ACC112 (cell line): ENCODE data around the gene CNR2.
A peak's percentile ranks its signal among the peaks of the same experiment; 100 is the strongest.
"Not testable (repeated sequence)": the region's sequence is repeated elsewhere in the genome, so short reads cannot be mapped to it uniquely, and the experiment has no call there.

ENCODE experiments used
- H2AFZ ChIP-seq: fragments of 200-600 bp; sonication (generic); one replicate; pipeline ENCODE4 v1.6.0; 2017; ENCODE audit warnings: antibody characterized with exemption, low read length; ENCODE audit not compliant: unreplicated experiment
- H3K27ac ChIP-seq: fragments of 200-600 bp; sonication (generic); 2 replicates; pipeline ENCODE4 v1.5.1; 2014; ENCODE audit warnings: low read depth, mild to moderate bottlenecking, antibody characterized with exemption, low read length, moderate library complexity
- H3K27me3 ChIP-seq: fragments of 200-600 bp; sonication (generic); 2 replicates; pipeline ENCODE4 v1.6.1; 2014; ENCODE audit warnings: mild to moderate bottlenecking, antibody characterized with exemption, low read length, moderate library complexity, mixed read lengths; ENCODE audit not compliant: insufficient read depth
- H3K36me3 ChIP-seq: fragments of 200-600 bp; sonication (generic); 2 replicates; pipeline ENCODE4 v1.6.1; 2016; ENCODE audit warnings: mild to moderate bottlenecking, antibody characterized with exemption, low read length, moderate library complexity, mixed read lengths; ENCODE audit not compliant: insufficient read depth
- H3K4me1 ChIP-seq: fragments of 200-600 bp; sonication (generic); one replicate; pipeline ENCODE4 v1.6.1; 2016; ENCODE audit warnings: low read length, mixed read lengths; ENCODE audit not compliant: insufficient read depth, unreplicated experiment, control insufficient read depth
- H3K4me3 ChIP-seq: fragments of 200-600 bp; sonication (generic); 2 replicates; pipeline ENCODE4 v1.5.1; 2014; ENCODE audit warnings: mild to moderate bottlenecking, low read depth, low read length
- H3K79me2 ChIP-seq: fragments of 200-600 bp; sonication (generic); one replicate; pipeline ENCODE4 v1.6.0; 2016; ENCODE audit warnings: low read length; ENCODE audit not compliant: control insufficient read depth, unreplicated experiment, insufficient read depth

CNR2 gene

DNA sequence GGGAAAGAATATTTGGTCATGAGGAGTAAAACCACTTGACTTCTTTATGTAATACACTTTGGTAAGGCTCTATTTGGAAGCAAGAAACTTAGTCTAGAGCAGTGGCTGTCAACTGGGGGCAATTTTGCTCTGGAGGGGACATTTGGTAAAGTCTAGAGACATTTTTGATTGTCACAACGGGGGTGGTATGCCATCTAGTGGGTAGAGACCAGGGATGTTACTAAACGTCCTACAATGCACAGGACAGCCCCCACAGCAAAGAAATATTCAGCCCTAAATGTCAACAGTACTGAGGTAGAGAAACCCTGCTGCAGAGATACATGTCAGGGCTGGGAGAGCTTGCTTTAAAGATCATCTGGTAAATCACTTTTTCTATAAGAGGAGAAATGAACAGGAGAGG is 58.6 kb downstream of the CNR2 start:
- Histone ChIP-seq H3K27ac (no peak overlapping the region), H3K27me3 (no peaks in the 10 kb centered on the region)

GRCh38 chr1:23853124-23853523 is 60.0 kb downstream of the CNR2 start:
- not testable (repeated sequence) for H3K36me3 ChIP-seq, H3K27me3 ChIP-seq

More for the DNA sequence above, 58.6 kb downstream of the CNR2 start:
- Histone ChIP-seq H3K4me3 (no peak overlapping the region), H2AFZ (no peak overlapping the region), H3K79me2 (no peaks in the 10 kb centered on the region), H3K4me1 (no peaks in the 10 kb centered on the region), H3K36me3 (no peaks in the 10 kb centered on the region)

GRCh38 chr1:23851406-23851805 is 61.8 kb downstream of the CNR2 start:
- not testable (repeated sequence) for H3K27ac ChIP-seq, H2AFZ ChIP-seq, H3K4me3 ChIP-seq, H3K4me1 ChIP-seq, H3K27me3 ChIP-seq, H3K36me3 ChIP-seq, H3K79me2 ChIP-seq

More at GRCh38 chr1:23853124-23853523, 60.0 kb downstream of the CNR2 start:
- not testable (repeated sequence) for H3K4me1 ChIP-seq, H2AFZ ChIP-seq, H3K4me3 ChIP-seq, H3K27ac ChIP-seq, H3K79me2 ChIP-seq

GRCh38 chr1:23848673-23849616 is 64.2 kb downstream of the CNR2 start:
- Histone ChIP-seq H3K4me1 (no peaks in the 10 kb centered on the region), H3K27ac (no peak overlapping the region), H3K36me3 (0 out of 2 replicates have a peak, but pooled peaks cover 5% of the 10 kb centered on the region), H3K4me3 (no peak overlapping the region), H3K27me3 (no peaks in the 10 kb centered on the region), H2AFZ (no peak overlapping the region), H3K79me2 (no peaks in the 10 kb centered on the region)

GRCh38 chr1:23847482-23848095 is 65.6 kb downstream of the CNR2 start:
- not testable (repeated sequence) for H2AFZ ChIP-seq, H3K4me1 ChIP-seq, H3K4me3 ChIP-seq, H3K27me3 ChIP-seq, H3K36me3 ChIP-seq, H3K79me2 ChIP-seq, H3K27ac ChIP-seq

- 0 out of 2 replicates have a peak, but pooled peaks cover 5% of the 10 kb centered on the region for H3K36me3 ChIP-seq
- H3K27ac ChIP-seq = no peak overlapping the region
- H2AFZ ChIP-seq = no peak overlapping the region
- no peaks in the 10 kb centered on the region for H3K4me1 ChIP-seq
- 0 out of 2 replicates have a peak, but pooled peaks cover 9% of the 10 kb centered on the region for H3K27me3 ChIP-seq
- no peak overlapping the region for H3K4me3 ChIP-seq
- no peaks in the 10 kb centered on the region for H3K79me2 ChIP-seq
These were observed 68.0 kb downstream of the CNR2 start for GRCh38 chr1:23845163-23845562.

- Histone ChIP-seq H3K79me2 (no peaks in the 10 kb centered on the region), H3K4me1 (no peaks in the 10 kb centered on the region), H3K4me3 (no peak overlapping the region), H3K27ac (no peak overlapping the region), H2AFZ (no peak overlapping the region), H3K27me3 (0 out of 2 replicates have a peak, but pooled peaks cover 9% of the 10 kb centered on the region), H3K36me3 (0 out of 2 replicates have a peak, but pooled peaks cover 5% of the 10 kb centered on the region)
These were observed 69.5 kb downstream of the CNR2 start for GRCh38 chr1:23843644-23844043.

DNA sequence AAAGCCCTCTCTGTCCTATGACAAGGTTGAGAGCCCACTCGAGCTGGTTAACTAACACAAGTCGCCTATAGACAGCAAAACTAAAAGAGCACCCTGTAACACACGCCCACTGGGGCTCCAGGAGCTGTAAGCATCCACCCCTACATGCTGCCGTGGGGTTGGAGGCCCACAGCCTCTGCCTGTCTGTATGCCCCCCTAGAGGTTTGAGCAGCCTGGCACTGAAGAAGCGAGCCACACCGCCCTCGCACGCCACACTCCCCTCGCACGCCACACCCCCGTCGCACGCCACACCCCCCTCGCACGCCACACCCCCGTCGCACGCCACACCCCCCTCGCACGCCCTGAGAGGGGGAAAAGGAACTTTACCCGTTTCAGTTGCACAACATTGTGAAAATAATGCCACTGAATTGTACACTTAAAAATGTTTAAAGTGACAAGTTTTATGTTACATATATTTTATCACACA is 74.7 kb downstream of the CNR2 start:
- no peak overlapping the region for H2AFZ ChIP-seq
- no peak overlapping the region for H3K27ac ChIP-seq
- no peaks in the 10 kb centered on the region for H3K4me1 ChIP-seq
- no peaks in the 10 kb centered on the region for H3K79me2 ChIP-seq
- H3K36me3 ChIP-seq = no peaks in the 10 kb centered on the region
- peak overlapping the region; percentile 64 for H3K4me3 ChIP-seq
- H3K27me3 ChIP-seq = peaks cover 23% of the 10 kb centered on the region

GRCh38 chr1:23837908-23838307 is 75.3 kb downstream of the CNR2 start:
- H3K4me3 ChIP-seq = peak overlapping the region; percentile 64
- no peaks in the 10 kb centered on the region for H3K79me2 ChIP-seq
- H3K27ac ChIP-seq = no peak overlapping the region
- H3K27me3 ChIP-seq = peaks cover 23% of the 10 kb centered on the region
- H3K36me3 ChIP-seq = no peaks in the 10 kb centered on the region
- no peak overlapping the region for H2AFZ ChIP-seq
- no peaks in the 10 kb centered on the region for H3K4me1 ChIP-seq

DNA sequence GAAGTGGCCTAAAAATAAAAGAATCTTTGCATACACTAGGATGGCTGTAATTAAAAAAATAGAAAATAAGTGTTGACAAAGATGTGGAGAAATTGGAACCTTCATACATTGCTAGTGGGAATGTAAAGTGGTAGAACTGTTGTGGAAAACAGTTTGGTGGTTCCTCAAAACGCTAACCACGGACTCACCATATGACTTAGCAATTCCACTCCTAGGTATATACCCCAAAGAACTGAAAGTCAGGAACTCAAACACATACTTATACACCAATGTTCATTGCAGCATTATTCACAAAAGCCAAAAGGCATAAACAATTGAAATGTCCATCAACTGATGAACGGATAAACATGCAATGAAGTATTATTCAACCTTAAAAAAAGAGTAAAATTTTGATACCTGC is 77.1 kb downstream of the CNR2 start:
- H3K27ac ChIP-seq = no peak overlapping the region
- H3K4me1 ChIP-seq = no peaks in the 10 kb centered on the region
- H3K27me3 ChIP-seq = peaks cover 14% of the 10 kb centered on the region
- H3K4me3 ChIP-seq = no peak overlapping the region
- no peak overlapping the region for H2AFZ ChIP-seq
- no peaks in the 10 kb centered on the region for H3K36me3 ChIP-seq
- no peaks in the 10 kb centered on the region for H3K79me2 ChIP-seq
